OCI-LY1 (cell line): Measurements from ENCODE around the gene RALGDS.
"Not testable (repeated sequence)": the region's sequence is repeated elsewhere in the genome, so short reads cannot be mapped to it uniquely, and the experiment has no call there.

ENCODE experiments used
- H2AFZ ChIP-seq: fragments of 200-600 bp; sonication (generic), shearing (Covaris generic); 2 replicates; pipeline ENCODE4 v1.6.0; 2014; ENCODE audit warnings: antibody characterized with exemption, mild to moderate bottlenecking, low read length
- H3F3A ChIP-seq: fragments of 200-600 bp; sonication (generic), shearing (Covaris generic); 2 replicates; pipeline ENCODE4 v1.6.0; 2014; ENCODE audit warnings: mild to moderate bottlenecking, antibody characterized with exemption, low read length, moderate library complexity; ENCODE audit not compliant: insufficient read depth
- H3K27ac ChIP-seq: fragments of 200-600 bp; sonication (generic); 2 replicates; pipeline ENCODE4 v1.5.1; 2014; ENCODE audit warnings: low read length, mixed run types, mild to moderate bottlenecking, low read depth; ENCODE audit not compliant: poor library complexity, severe bottlenecking
- H3K27me3 ChIP-seq: fragments of 200-600 bp; sonication (generic); 2 replicates; pipeline ENCODE4 v1.6.0; 2014; ENCODE audit warnings: antibody characterized with exemption, mild to moderate bottlenecking, low read length, moderate library complexity; ENCODE audit not compliant: insufficient read depth
- H3K36me3 ChIP-seq: fragments of 200-600 bp; sonication (generic); 2 replicates; pipeline ENCODE4 v1.6.1; 2014; ENCODE audit warnings: mild to moderate bottlenecking, antibody characterized with exemption, low read length, moderate library complexity, mixed read lengths; ENCODE audit not compliant: insufficient read depth
- H3K4me1 ChIP-seq: fragments of 200-600 bp; sonication (generic); 2 replicates; pipeline ENCODE4 v1.5.1; 2014; ENCODE audit warnings: mild to moderate bottlenecking, low read length, moderate library complexity; ENCODE audit not compliant: insufficient read depth, severe bottlenecking
- H3K4me2 ChIP-seq: fragments of 200-600 bp; sonication (generic), shearing (Covaris generic); 2 replicates; pipeline ENCODE4 v1.6.1; 2014; ENCODE audit warnings: low read length
- H3K4me3 ChIP-seq: fragments of 200-600 bp; sonication (generic); 2 replicates; pipeline ENCODE4 v1.5.1; 2014; ENCODE audit warnings: low read length, low read depth, mild to moderate bottlenecking, mixed read lengths; ENCODE audit not compliant: poor library complexity, severe bottlenecking
- H3K79me2 ChIP-seq: fragments of 200-600 bp; shearing (Covaris generic); 2 replicates; pipeline ENCODE4 v1.6.1; 2016; ENCODE audit warnings: mixed run types, low read length, mixed read lengths; ENCODE audit not compliant: insufficient read depth
- H3K9ac ChIP-seq: fragments of 200-600 bp; sonication (generic), shearing (Covaris generic); 2 replicates; pipeline ENCODE4 v1.6.1; 2014; ENCODE audit warnings: mild to moderate bottlenecking, low read length, mixed read lengths
- H3K9me2 ChIP-seq: fragments of 200-600 bp; sonication (generic), shearing (Covaris generic); 2 replicates; pipeline ENCODE4 v1.6.1; 2014; ENCODE audit warnings: low read depth, mild to moderate bottlenecking, low read length, mixed read lengths
- H3K9me3 ChIP-seq: fragments of 200-600 bp; shearing (Covaris generic); 2 replicates; pipeline ENCODE4 v1.6.1; 2014; ENCODE audit warnings: low read length, mixed read lengths
- H4K20me1 ChIP-seq: fragments of 200-600 bp; sonication (generic), shearing (Covaris generic); 2 replicates; pipeline ENCODE4 v1.6.0; 2016; ENCODE audit warnings: mild to moderate bottlenecking, low read length; ENCODE audit not compliant: insufficient read depth
- CTCF ChIP-seq: fragments of 200-600 bp; sonication (generic), shearing (Covaris generic); IDR thresholded peaks from 2 replicates; pipeline ENCODE4 v1.5.1; 2017; ENCODE audit warnings: mild to moderate bottlenecking, antibody characterized with exemption, low read length, moderate library complexity, mixed read lengths
- EZH2 ChIP-seq: fragments of 200-600 bp; sonication (generic), shearing (Covaris generic); IDR thresholded peaks from 2 replicates; pipeline ENCODE4 v1.8.0; 2017; ENCODE audit warnings: borderline replicate concordance, mixed run types, mild to moderate bottlenecking, antibody characterized with exemption, low read length, moderate library complexity, mixed read lengths

The RALGDS gene

GRCh38 chr9:133121198-133121914 is at the start of gene RALGDS:
RALGDS (minus strand) TSS chr9:133121240; CDS start chr9:133121154, 86 bp downstream.
- Histone ChIP-seq H3K4me2 (peak within 1 kb of the TSS; percentile 95), H2AFZ (no peak within 1 kb of the TSS), H3K79me2 (no peaks in the 10 kb centered on the region), H3K36me3 (no peaks in the 10 kb centered on the region; the same call in 1 of the 2 replicates), H3F3A (no peaks in the 10 kb centered on the region), H3K9me3 (no peaks in the 10 kb centered on the region), H3K27ac (peak within 1 kb of the TSS; percentile 64), H3K9ac (peak within 1 kb of the TSS; percentile 69), H3K27me3 (no peaks in the 10 kb centered on the region), H3K4me1 (peaks cover 23% of the 10 kb centered on the region), H4K20me1 (no peaks in the 10 kb centered on the region), H3K4me3 (peak within 1 kb of the TSS; percentile 67), H3K9me2 (no peaks in the 10 kb centered on the region)
- TF ChIP-seq CTCF (no peak), EZH2 (no peak)

GRCh38 chr9:133170716-133171115 is 49.7 kb upstream of the RALGDS start:
- Histone ChIP-seq H3K4me2 (no peak overlapping the region), H3K4me3 (no peak overlapping the region), H2AFZ (no peak overlapping the region), H3F3A (no peaks in the 10 kb centered on the region), H3K27ac (no peak overlapping the region), H3K4me1 (peaks cover 15% of the 10 kb centered on the region), H3K9ac (no peak overlapping the region), H3K79me2 (no peaks in the 10 kb centered on the region), H3K36me3 (no peaks in the 10 kb centered on the region), H3K9me3 (no peaks in the 10 kb centered on the region), H4K20me1 (no peaks in the 10 kb centered on the region), H3K9me2 (no peaks in the 10 kb centered on the region), H3K27me3 (peaks cover 11% of the 10 kb centered on the region; the same call in 1 of the 2 replicates)
- TF ChIP-seq CTCF: no peak
- TF ChIP-seq EZH2: no peak

- H3K9ac ChIP-seq, H2AFZ ChIP-seq, H4K20me1 ChIP-seq, H3K4me3 ChIP-seq, H3K36me3 ChIP-seq, H3K27me3 ChIP-seq, H3K79me2 ChIP-seq, H3K9me2 ChIP-seq, H3F3A ChIP-seq, H3K27ac ChIP-seq, H3K9me3 ChIP-seq, H3K4me2 ChIP-seq: not testable (repeated sequence)
- H3K4me1 ChIP-seq: peaks cover 15% of the 10 kb centered on the region
Observed at GRCh38 chr9:133169687-133170086, 48.6 kb upstream of the RALGDS start.

- H3K4me1 ChIP-seq: peaks cover 15% of the 10 kb centered on the region
- peaks cover 5% of the 10 kb centered on the region; the same call in 1 of the 2 replicates for H3K27me3 ChIP-seq
- H3K9me3 ChIP-seq: no peaks in the 10 kb centered on the region
- H4K20me1 ChIP-seq: no peaks in the 10 kb centered on the region
- no peaks in the 10 kb centered on the region for H3F3A ChIP-seq
- H3K9ac ChIP-seq: no peak overlapping the region
- TF ChIP-seq EZH2: no peak
- TF ChIP-seq CTCF: no peak
- no peak overlapping the region for H2AFZ ChIP-seq
- H3K9me2 ChIP-seq: no peaks in the 10 kb centered on the region
- no peaks in the 10 kb centered on the region for H3K36me3 ChIP-seq
- H3K4me2 ChIP-seq: no peak overlapping the region
- no peaks in the 10 kb centered on the region for H3K79me2 ChIP-seq
- H3K4me3 ChIP-seq: no peak overlapping the region
- H3K27ac ChIP-seq: no peak overlapping the region
Observed at GRCh38 chr9:133169102-133169501, 48.1 kb upstream of the RALGDS start.
